Activated effector memory CD4-positive, alpha-beta T cell treated with Interleukin-2 at 50 U/mL for 16 hours (primary cell): ENCODE results near the gene TMEM39A.

Experiments used
- DNase-seq: peaks from one replicate; pipeline ENCODE4 v3.0.0-alpha.2; 2020

The TMEM39A gene

DNA sequence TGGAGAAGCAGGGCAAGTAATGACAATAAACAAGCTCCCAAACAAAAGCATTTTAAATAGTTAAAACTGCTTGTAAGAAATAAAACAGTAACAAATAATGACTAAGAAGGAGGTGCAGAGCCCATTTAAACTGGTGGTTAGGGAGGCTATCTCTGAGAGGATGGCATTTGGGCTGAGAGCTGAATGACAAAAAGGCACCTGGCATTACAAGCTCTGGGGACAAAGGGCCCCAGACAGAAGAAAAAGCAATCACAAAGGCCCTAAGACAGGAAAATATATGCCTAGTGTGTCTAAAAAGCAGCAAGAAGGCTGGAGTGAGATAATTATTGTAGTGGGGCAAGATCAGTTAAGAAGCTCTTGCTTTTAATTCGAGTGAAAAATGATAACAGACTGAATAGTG, 9.6 kb downstream of the TMEM39A start:
- DNase-seq, result no peak

DNA sequence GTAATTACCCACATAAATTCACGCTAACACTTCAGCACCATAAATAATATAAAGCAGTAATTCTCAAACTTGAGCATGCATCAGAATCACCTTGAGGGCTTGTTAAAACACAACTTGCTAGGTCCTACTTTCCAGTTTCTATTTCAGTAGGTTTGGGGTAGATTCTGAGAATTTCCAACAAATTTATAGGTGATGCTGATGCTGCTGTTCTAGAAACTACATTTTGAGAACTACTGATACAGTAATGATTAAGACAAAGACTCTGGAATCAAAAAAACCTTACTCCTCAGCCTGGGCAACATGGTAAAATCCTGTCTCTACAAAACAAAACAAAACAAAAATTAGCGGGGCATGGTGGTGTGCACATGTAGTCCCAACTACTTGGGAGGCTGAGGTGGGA, 18.8 kb downstream of the TMEM39A start:
- no peak for DNase-seq

DNA sequence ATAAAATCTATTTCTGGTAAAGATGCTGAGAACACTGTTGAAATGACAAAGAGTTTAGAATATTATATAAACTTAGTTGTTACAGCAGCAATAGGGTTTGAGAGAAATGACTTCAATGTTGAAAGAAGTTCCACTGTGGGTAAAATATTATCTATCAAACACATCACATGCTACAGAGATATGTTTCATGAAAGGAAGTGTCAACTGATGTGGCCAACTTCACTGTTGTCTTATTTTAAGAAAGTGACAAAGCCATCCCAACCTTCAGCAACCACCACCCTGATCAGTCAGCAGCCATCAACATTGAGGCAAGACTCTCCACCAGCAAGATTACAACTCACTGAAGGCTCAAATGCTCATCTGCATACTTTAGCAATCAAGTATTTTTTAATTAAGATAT, 20.2 kb downstream of the TMEM39A start:
- no peak for DNase-seq

DNA sequence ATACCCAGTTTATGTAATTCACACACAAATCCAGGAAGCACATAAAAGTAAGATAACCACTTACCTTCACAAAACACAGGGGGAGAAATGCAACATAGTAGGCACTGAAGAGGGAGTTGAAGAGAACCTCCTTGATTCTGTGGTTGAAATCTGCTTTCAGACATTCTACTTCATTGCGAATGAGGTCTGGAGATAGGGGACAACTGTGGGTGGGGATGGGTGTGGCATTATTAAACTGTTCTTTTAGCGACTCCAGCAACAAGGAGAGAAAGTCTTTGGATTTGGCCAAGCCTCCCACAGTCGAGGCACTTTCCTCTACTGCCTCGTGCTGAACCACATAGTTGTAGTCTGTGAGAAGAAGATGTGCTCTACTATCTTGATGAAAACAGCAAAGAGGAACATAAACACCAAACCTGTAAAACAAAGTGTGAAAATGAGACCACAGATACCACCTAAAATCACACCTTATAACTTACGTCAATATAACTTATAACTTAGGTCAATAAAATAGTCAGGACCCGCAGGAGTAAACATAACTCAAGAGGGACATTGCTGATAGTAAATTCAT, 25.6 kb downstream of the TMEM39A start:
- DNase-seq, result no peak

DNA sequence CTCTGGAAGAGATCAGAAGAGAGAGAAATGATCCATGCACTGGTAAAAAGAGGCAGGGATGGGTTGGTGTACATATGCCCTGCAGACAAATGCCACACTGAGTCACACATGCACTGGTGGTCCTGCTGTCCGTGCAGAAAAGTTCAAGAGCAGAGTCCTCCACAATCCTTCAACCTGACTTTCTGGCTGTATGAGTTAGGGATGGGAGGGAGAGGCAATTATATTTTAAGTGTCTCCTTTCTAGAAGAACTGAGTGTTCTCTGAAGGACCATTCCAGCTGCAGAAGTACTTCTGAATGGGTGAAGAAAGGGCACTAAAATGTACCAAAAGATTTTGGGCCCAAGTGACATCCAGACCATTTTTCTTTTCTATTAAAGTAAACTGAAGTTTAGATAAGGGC, 26.4 kb downstream of the TMEM39A start:
- no peak for DNase-seq

DNA sequence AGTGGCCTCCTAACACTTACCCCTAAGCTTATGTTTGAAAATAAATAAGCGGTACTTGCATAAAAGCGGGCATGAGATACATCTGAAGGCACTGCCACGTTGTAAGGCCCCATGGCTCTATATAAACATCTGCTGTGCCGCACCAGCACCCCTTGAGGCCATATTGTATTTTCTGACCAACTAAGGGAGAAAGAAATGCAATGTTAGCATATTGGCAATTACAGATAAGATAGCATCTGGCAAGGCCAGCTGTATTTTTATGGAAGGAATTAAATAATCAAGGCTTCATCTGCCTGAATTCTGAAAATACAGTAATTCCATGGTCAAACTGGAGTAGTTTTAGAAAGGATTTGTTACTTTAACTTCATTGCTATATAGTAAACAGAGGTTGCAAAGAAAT, 28.7 kb downstream of the TMEM39A start:
- DNase-seq, result no peak

DNA sequence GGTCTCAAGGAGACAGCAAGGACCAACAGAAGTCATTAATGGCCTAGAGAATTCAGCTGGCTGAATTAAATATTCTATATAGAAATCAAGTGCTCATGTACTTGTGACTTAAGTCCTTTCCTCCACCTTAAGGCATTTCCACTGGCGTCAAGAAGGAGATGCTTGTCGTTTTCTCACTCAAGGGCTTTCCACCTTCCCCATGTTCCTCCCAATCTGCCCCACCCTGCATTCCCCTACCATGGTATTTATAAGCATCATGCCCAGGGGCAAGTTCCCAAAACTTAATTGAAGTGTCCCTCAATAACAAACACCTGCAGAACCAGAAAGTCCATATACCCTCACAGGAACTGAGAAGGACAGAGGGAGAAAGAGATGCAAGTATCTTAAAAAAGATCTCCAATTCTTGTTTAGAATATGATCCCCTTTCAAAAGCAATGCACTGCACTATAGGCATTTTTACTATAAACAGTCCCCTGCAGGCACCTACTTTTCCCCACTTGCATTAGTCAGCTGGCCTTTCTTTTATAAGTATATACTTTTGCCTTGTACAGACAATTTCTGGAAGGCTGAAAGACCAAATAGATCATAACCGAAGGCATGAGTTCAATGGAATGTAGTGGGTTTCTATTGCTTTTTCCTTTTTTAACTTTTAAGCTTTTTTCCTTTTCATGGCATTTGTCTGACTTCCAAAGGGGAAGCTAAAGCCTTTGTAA, 29.6 kb downstream of the TMEM39A start:
- no peak for DNase-seq

DNA sequence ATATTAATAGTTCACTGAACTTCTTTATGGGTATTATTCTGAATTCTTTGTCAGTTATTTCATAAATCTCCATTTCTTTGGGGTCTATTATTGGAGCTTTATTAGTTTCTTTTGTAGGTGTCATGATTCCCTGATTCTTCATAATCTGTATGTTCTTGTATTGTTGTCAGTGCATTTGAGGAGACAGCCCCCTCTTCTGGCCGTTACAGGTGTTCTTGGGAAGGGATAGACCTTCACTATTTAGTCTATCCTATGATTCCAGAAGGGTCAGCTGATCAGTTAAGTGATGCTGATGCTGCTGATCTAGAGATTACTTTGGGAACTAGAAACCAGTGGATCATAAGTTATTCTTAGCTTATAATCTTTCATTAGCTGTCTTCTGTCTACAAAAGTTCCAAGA, 34.9 kb downstream of the TMEM39A start:
- no peak for DNase-seq

DNA sequence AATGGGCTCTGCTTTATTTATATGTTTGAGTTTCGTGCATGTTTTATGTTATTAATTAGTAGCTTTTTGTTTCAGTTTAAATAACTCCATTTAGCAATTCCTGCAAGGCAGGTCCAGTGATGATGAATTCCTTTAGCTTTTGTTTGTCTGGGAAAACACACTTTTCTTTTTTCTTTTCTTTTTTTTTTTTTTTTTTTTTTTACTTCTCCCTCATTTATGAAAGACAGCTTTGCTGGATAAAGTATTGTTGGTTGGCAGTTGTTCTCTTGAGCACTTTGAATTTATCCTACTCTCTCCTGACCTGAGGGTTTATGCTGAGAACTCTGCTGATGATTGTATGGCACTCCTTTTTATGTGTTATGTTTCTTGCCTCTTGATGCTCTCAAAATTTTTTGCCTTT, 35.7 kb downstream of the TMEM39A start:
- DNase-seq, result no peak

DNA sequence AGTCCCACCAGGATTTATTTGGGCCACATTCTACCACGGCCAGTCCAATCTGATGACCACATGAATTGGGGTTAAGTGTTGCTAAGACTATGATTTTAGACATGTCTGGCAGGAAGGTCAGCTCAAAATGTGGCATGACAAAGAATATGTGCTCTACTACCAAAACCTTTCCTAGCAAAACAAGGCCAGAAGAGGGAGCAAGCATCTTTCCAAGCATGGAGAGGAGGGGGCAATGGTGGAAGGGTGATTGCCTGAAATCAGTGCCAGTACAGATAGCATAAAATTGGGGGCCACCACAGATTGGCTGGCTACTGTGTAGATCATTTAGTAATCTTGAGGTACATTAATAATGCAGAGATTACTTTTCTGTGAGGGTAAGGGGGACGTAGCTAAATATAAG, 43.2 kb downstream of the TMEM39A start:
- no peak for DNase-seq

DNA sequence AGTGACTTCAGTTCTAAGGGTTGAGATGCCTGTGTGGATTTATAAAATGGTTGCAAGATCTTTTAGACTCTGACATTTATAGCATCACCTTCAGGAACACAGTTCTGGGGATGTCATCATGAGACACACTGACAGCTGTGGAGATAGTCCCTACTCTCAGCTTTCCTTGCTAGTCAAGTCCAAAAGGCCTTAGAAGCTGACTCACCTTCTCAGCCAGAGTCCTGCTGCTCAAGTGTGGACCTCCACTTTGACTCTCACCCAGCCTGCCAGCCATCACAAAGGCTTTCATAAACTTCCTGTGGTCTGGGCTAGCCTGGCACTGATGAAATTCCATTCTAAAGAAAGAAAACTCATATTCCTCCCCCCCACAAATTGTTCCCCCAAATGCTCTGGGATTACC, 44.8 kb downstream of the TMEM39A start:
- DNase-seq, result no peak

DNA sequence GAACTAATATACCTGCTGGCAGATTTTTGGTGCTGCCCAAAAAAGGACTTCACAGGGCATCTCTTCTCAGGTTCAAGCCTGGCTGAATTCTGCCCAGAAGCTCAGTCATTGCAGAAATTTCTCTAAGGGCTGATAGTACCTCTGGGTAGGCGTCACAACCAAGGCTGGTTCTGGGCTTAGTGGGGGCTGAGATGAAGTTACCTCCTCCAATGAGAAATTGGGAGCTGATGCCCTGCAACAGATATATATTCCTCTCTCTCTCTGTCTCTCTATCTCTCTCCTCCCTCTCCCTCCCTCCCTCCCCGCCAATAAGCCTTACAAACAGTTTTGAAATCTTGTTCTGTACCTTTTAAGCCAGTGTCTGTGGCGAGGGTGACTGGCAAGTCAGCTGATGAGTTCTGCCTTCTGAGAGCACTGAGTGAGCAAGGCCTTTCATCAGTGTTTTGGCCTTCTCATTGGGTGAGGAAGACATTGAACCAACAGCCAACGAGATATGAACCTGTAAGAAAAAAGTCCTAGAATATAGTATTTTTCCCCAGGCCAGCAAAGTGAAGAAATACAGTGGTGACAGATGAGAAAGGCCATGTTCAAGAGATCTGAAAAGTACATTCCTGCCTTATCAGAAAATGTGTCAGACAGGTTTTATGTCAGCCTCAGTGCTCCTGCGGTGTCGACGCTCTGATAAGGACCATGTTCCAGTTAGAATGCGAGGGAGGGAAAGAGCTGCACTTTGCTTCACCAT, 45.5 kb downstream of the TMEM39A start:
- DNase-seq, result no peak

DNA sequence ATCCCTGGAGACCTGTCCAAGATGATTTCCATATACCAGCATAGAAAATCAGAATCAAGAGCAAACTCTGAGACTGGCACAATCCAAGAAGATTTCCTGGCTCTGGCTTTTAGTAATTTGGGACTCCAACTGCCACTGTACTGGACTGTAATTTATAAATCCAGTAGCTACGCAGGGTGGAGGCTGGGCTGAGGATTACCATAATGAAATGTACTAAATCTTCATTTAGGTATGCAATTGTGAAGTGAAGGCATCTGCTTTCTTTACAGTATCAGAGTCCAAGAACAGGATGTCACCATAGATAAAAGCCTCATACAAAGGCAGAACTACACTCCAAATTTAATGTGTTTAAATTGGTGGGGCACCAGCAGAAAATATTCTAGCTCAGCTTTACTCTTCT, 46.5 kb downstream of the TMEM39A start:
- DNase-seq, result no peak

DNA sequence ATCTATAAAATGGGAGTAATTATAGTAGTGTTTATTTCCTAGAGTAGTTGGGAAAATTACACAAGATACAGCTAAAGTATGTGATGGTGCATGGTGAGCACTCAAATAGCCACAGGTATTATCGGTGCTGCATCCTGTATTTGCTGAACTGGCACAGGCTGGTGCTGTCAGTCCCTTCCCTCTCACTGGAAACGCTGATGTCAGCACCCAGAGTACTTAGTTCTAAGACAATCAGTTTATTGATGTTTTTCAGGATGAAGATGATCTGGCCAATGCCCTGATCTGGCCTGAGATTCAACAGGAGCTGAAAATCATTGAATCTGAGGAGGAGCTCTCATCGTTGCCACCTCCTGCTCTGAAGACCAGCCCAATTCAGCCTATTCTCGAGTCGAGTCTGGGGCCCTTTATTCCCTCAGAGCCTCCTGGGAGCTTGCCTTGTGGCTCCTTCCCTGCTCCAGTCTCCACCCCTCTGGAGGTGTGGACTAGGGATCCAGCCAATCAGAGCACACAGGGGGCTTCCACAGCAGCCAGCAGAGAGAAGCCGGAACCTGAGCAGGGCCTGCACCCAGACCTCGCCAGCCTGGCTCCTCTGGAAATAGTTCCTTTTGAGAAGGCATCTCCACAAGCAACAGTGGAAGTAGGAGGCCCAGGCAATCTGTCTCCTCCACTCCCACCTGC, 49.7 kb downstream of the TMEM39A start:
- no peak for DNase-seq

DNA sequence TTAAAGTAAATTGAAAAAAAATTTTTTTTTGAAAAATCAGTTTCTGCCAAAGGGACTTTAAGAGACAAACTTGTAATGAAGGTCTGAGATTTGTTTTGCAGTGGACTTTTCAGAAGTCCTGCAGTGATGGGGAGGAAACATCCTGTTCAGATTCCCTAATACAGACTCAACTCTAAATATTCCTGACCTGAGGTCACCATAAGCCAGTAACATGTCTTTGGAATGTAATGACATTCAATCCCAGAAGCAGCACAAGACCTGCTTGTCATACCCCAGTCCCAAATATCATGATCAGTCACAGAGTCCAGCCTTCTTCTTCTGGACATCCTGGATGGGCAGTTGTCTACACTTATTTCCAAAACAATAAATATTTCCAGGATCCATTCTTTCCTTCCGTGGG, 53.6 kb downstream of the TMEM39A start:
- no peak for DNase-seq

DNA sequence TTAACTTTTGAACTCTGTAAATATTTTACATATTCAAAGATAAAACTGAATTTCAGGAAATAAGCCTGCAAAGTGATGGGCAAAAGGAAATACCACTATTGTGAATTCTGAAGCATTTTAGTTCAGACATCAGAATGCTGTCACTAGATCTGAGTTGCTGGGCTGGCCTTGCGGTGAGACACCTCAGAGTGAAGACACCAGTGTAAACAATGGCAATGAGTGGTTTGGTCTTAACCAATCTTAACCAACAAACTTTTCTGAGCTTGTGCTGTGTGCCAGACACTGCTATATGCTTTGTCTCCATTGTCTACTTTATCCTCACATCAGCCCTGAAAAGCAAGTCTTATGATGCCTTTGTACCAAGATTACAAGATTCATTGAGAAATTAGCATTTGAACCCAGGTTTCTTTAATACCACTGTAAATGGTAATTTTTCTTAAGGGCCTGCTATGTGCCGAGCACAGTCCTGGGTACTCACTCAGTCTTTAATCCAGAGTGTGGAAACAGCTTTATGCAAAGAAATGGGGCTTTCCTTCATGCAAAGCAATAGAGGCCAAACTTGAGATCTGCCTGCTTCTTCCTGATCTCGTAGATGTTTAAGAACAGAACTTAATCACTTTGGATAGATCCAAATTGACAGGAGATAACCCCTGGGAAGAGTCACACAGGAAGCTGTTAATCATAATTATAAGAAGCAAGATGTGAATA, 55.0 kb downstream of the TMEM39A start:
- no peak for DNase-seq

DNA sequence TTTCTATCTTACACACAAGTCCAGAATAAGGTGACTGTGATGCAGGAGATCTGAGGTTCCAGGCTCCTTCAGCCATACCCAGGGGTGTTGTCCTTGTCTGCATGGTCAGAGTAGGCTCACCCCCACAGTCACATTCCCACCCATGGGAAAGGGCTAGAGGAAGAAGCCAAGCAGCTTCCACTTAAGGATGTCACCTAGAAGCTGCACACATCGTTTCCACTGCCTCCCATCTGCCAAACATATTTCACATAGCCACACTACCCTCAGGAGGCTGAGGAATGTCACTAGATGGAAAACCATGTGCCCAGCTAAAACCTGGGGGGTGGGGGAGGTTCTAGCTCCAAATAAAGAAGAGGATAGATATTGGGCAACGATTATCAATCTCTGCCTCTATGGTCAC, 58.1 kb downstream of the TMEM39A start:
- DNase-seq, result no peak

DNA sequence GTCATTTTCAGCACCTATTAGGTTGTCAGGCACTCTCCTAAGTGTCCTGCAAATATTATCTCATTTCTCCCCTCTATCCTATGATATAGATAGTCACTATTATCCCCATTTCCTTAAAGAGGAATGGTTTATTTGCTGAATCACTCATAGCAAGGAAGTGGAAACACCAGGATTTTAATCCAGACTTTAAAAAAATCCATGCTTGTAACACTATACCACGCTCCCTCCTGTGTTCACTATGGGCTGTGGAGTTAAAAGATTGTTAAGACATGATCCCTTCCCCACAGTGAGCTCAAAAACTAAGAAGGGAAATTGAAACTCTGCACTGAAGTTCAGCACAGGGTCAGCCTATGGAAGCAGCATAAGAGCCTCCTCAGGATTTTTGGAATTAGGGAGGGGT, 60.2 kb downstream of the TMEM39A start:
- no peak for DNase-seq

DNA sequence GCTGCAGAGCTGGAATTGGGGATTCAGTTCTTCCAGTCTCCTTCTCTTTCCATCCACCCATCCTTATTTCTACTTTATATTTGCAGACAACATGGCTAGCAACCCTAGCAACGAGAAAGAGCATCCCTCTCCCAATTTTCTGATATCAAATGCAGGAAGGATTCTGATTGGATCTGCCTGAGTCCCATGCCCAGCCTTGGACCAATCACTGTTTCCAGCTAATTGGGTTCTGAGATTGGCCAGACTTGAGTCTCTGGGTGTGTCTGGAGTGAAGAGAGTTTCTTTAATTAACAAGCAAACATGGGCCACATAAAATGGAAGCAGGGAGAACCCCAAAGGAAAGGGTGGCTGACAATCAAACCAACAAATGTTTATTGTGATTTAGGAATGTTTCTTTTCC, 60.6 kb downstream of the TMEM39A start:
- DNase-seq, result no peak

DNA sequence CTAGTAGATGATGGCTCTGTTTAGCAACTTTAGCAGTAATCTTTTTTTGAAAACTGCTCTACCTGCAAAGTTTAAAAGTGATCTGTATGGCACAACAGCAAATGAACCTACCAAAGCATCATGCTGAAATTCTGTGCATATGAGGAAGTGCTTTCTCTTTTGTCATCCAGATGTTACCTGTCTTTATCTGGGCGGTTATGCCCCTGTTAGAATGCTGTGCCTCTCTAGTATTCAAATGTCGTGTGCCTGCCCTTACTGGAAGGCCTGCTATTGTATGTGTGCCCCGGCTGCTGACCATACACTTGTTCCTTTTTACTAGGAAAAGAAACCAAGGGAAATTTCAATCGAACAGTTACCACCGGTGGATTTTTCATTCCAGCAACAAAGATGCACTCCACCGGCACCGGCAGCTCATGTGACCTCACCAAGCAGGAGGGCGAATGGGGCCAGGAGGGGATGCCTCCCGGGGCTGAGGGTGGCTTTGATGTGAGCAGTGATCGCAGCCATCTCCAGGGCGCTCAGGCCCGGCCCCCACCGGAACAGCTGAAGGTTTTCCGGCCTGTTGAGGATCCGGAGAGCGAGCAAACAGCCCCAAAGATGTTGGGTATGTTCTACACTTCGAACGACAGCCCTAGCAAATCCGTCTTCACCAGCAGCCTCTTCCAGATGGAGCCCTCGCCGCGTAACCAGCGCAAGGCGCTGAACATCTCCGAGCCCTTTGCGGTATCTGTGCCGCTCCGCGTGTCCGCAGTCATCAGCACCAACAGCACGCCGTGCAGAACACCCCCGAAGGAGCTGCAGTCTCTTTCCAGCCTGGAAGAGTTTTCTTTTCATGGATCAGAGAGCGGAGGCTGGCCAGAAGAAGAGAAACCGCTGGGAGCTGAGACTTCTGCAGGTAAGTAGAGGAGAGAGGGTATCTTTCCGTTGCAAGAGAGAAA, 61.6 kb downstream of the TMEM39A start:
- no peak for DNase-seq

DNA sequence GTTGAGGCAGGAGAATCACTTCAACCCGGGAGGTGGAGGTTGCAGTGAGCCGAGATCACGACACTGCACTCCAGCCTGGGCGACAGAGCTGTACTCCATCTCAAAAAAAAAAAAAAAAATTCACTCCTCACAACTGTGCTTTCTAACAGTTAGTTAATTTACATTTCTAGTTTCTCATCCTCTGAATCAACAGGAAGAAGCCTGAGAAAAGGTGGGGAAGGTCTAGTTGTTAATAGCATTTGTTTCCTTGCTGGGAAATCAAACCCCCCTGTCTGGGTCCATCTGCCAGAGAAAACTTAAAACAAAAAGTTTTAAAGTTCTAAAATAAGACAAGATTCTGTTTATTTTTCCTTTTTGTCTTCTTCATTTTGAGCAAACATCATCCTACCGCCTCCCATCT, 62.3 kb downstream of the TMEM39A start:
- no peak for DNase-seq

DNA sequence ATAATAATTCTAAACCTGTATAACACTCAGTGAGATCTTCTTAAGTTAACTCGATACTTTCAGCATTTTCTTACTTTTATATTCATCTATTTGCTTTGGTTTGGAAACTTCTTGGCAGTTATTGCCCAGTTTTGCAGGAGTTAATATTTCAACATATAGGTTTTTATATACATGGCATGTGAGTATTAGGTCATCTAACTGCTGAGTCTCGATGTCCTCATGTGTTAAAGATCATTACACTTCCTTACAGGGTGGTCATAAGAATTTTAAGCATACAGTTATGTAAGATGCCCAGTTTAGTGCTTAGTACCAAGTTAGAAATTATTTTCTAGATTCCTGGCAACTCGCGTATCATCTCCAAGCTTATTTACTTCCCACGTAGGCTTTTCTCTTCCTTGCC, 62.9 kb downstream of the TMEM39A start:
- no peak for DNase-seq
